HUES64 (cell line): ENCODE measurements around the gene LRRC4C.

ENCODE experiments used
- H3K27ac ChIP-seq: 2 replicates; pipeline ENCODE4 v1.7.0; 2013; ENCODE audit warnings: low read depth, low read length, inconsistent platforms
- H3K27me3 ChIP-seq: 2 replicates; pipeline ENCODE4 v1.6.1; 2013; ENCODE audit warnings: mild to moderate bottlenecking, low read length; ENCODE audit not compliant: insufficient read depth
- H3K36me3 ChIP-seq: 2 replicates; pipeline ENCODE4 v1.6.1; 2013; ENCODE audit warnings: mild to moderate bottlenecking, low read length; ENCODE audit not compliant: insufficient read depth
- H3K4me1 ChIP-seq: 2 replicates; pipeline ENCODE4 v1.6.1; 2013; ENCODE audit warnings: mild to moderate bottlenecking, low read length, moderate library complexity; ENCODE audit not compliant: insufficient read depth
- H3K4me3 ChIP-seq: 2 replicates; pipeline ENCODE4 v1.5.1; 2013; ENCODE audit warnings: mild to moderate bottlenecking, low read length, moderate library complexity
- H3K9ac ChIP-seq: 2 replicates; pipeline ENCODE4 v1.6.1; 2013; ENCODE audit warnings: mild to moderate bottlenecking, low read depth, low read length
- H3K9me3 ChIP-seq: 2 replicates; pipeline ENCODE4 v1.6.1; 2013; ENCODE audit warnings: low read depth, low read length; ENCODE audit not compliant: insufficient read depth
- WGBS: fragments of 150-250, 120-280 bp; methylation state at CpG from one replicate; pipeline ENCODE4 v1.1.7; 2013; ENCODE audit warnings: missing lambda C conversion rate; 5-methylcytosine and 5-hydroxymethylcytosine counted together

Gene LRRC4C

GRCh38 chr11:40689823-40690222, 769.6 kb downstream of the LRRC4C start:
- Histone ChIP-seq H3K36me3 (no peaks in the 10 kb centered on the region), H3K27me3 (no peaks in the 10 kb centered on the region), H3K4me3 (no peak overlapping the region), H3K27ac (no peak overlapping the region), H3K9ac (no peak overlapping the region), H3K4me1 (peaks cover 24% of the 10 kb centered on the region), H3K9me3 (peaks cover 1% of the 10 kb centered on the region; the same call in 1 of the 2 replicates)
- 97% methylated on average over 3 of the region's 3 CpGs for WGBS

GRCh38 chr11:40688369-40688768, 771.1 kb downstream of the LRRC4C start:
- H3K9ac ChIP-seq: no peak overlapping the region
- no peaks in the 10 kb centered on the region for H3K36me3 ChIP-seq
- H3K4me1 ChIP-seq: peaks cover 21% of the 10 kb centered on the region
- 91% methylated on average over 4 of the region's 4 CpGs for WGBS
- H3K27me3 ChIP-seq: no peaks in the 10 kb centered on the region
- no peak overlapping the region for H3K4me3 ChIP-seq
- peaks cover 10% of the 10 kb centered on the region for H3K9me3 ChIP-seq
- no peak overlapping the region for H3K27ac ChIP-seq

GRCh38 chr11:40686765-40687164, 772.7 kb downstream of the LRRC4C start:
- Histone ChIP-seq H3K9me3 (peaks cover 10% of the 10 kb centered on the region), H3K4me1 (peaks cover 10% of the 10 kb centered on the region), H3K27ac (no peak overlapping the region), H3K9ac (no peak overlapping the region), H3K27me3 (no peaks in the 10 kb centered on the region), H3K4me3 (no peak overlapping the region), H3K36me3 (no peaks in the 10 kb centered on the region)
- WGBS: 98% methylated on average over 4 of the region's 5 CpGs

GRCh38 chr11:40683010-40683409, 776.4 kb downstream of the LRRC4C start:
- Histone ChIP-seq H3K4me1 (peaks cover 8% of the 10 kb centered on the region), H3K27me3 (no peaks in the 10 kb centered on the region), H3K4me3 (no peak overlapping the region), H3K36me3 (no peaks in the 10 kb centered on the region), H3K27ac (no peak overlapping the region), H3K9ac (no peak overlapping the region), H3K9me3 (peaks cover 10% of the 10 kb centered on the region)
- WGBS: 96% methylated on average over 5 of the region's 7 CpGs

- Histone ChIP-seq H3K36me3 (no peaks in the 10 kb centered on the region), H3K27ac (peak overlapping the region; percentile 60; the same call in 1 of the 2 replicates), H3K4me1 (peaks cover 8% of the 10 kb centered on the region), H3K4me3 (no peak overlapping the region), H3K9me3 (peaks cover 3% of the 10 kb centered on the region; the same call in 1 of the 2 replicates), H3K27me3 (no peaks in the 10 kb centered on the region), H3K9ac (no peak overlapping the region)
- 63% methylated on average over 3 of the region's 3 CpGs for WGBS
Measured at GRCh38 chr11:40679276-40679675, 780.2 kb downstream of the LRRC4C start.

GRCh38 chr11:40647295-40647694, 812.2 kb downstream of the LRRC4C start:
- H3K27me3 ChIP-seq: no peaks in the 10 kb centered on the region
- H3K27ac ChIP-seq: no peak overlapping the region
- no peak overlapping the region for H3K4me3 ChIP-seq
- H3K36me3 ChIP-seq: no peaks in the 10 kb centered on the region
- H3K9ac ChIP-seq: no peak overlapping the region
- peaks cover 35% of the 10 kb centered on the region; the same call in 1 of the 2 replicates for H3K9me3 ChIP-seq
- 94% methylated on average over 2 of the region's 2 CpGs for WGBS
- H3K4me1 ChIP-seq: peaks cover 10% of the 10 kb centered on the region

- H3K9me3 ChIP-seq: no peaks in the 10 kb centered on the region
- no peaks in the 10 kb centered on the region for H3K27me3 ChIP-seq
- H3K4me3 ChIP-seq: no peak overlapping the region
- H3K4me1 ChIP-seq: peaks cover 10% of the 10 kb centered on the region
- 100% methylated on average over 1 of the region's 1 CpG for WGBS
- no peaks in the 10 kb centered on the region for H3K36me3 ChIP-seq
- H3K27ac ChIP-seq: no peak overlapping the region
- no peak overlapping the region for H3K9ac ChIP-seq
Measured at GRCh38 chr11:40642284-40642683, 817.2 kb downstream of the LRRC4C start.

GRCh38 chr11:40619654-40620053, 839.8 kb downstream of the LRRC4C start:
- Histone ChIP-seq H3K27me3 (no peaks in the 10 kb centered on the region), H3K9ac (no peak overlapping the region), H3K9me3 (no peaks in the 10 kb centered on the region), H3K36me3 (no peaks in the 10 kb centered on the region), H3K4me1 (no peaks in the 10 kb centered on the region), H3K4me3 (no peak overlapping the region), H3K27ac (no peak overlapping the region)
- 100% methylated on average over 3 of the region's 3 CpGs for WGBS

- Histone ChIP-seq H3K4me3 (no peak overlapping the region), H3K9ac (no peak overlapping the region), H3K9me3 (peaks cover 16% of the 10 kb centered on the region; the same call in 1 of the 2 replicates), H3K27ac (no peak overlapping the region), H3K4me1 (peaks cover 9% of the 10 kb centered on the region), H3K36me3 (no peaks in the 10 kb centered on the region), H3K27me3 (no peaks in the 10 kb centered on the region)
- 96% methylated on average over 2 of the region's 3 CpGs for WGBS
Measured at GRCh38 chr11:40606800-40607199, 852.7 kb downstream of the LRRC4C start.

- Histone ChIP-seq H3K27me3 (no peaks in the 10 kb centered on the region), H3K36me3 (no peaks in the 10 kb centered on the region), H3K9ac (no peak overlapping the region), H3K9me3 (peaks cover 16% of the 10 kb centered on the region; the same call in 1 of the 2 replicates), H3K27ac (peak overlapping the region; percentile 15; the same call in 1 of the 2 replicates), H3K4me1 (peaks cover 9% of the 10 kb centered on the region), H3K4me3 (no peak overlapping the region)
- WGBS: 76% methylated on average over 3 of the region's 3 CpGs
Measured at GRCh38 chr11:40602866-40603552, 856.4 kb downstream of the LRRC4C start.

GRCh38 chr11:40597546-40598113, 861.8 kb downstream of the LRRC4C start:
- no peak overlapping the region for H3K27ac ChIP-seq
- H3K9ac ChIP-seq: no peak overlapping the region
- H3K36me3 ChIP-seq: no peaks in the 10 kb centered on the region
- no peaks in the 10 kb centered on the region for H3K9me3 ChIP-seq
- WGBS: 99% methylated on average over 5 of the region's 5 CpGs
- no peaks in the 10 kb centered on the region for H3K27me3 ChIP-seq
- peaks cover 2% of the 10 kb centered on the region for H3K4me1 ChIP-seq
- no peak overlapping the region for H3K4me3 ChIP-seq
